NB4 (cell line): ENCODE measurements around the gene RPS26.
"Not testable (repeated sequence)": the region's sequence is repeated elsewhere in the genome, so short reads cannot be mapped to it uniquely, and the experiment has no call there.

ENCODE experiments used
- DNase-seq: peaks from one replicate; pipeline ENCODE4 v3.0.0; 2010; ENCODE audit warnings: low read depth
- H3K4me3 ChIP-seq: one replicate; pipeline ENCODE4 v1.5.1; 2011; ENCODE audit warnings: mild to moderate bottlenecking, low read depth, low read length, moderate library complexity
- MYC ChIP-seq: IDR thresholded peaks from 2 replicates; pipeline ENCODE4 v1.6.1; 2011; ENCODE audit warnings: low read depth, low read length
- POLR2A ChIP-seq: IDR thresholded peaks from 2 replicates; pipeline ENCODE4 v1.6.1; 2011; ENCODE audit warnings: mild to moderate bottlenecking; ENCODE audit not compliant: insufficient read length; ENCODE audit errors: extremely low read depth
- TF ChIP-seq, protein P1 (sequence below): IDR thresholded peaks from one replicate; pipeline ENCODE4 v1.5.1; 2012; ENCODE audit warnings: low read depth, low read length
- TF ChIP-seq, protein P2 (sequence below): IDR thresholded peaks from 2 replicates; pipeline ENCODE4 v1.6.1; 2011; ENCODE audit warnings: low read depth, low read length

Gene RPS26

DNA sequence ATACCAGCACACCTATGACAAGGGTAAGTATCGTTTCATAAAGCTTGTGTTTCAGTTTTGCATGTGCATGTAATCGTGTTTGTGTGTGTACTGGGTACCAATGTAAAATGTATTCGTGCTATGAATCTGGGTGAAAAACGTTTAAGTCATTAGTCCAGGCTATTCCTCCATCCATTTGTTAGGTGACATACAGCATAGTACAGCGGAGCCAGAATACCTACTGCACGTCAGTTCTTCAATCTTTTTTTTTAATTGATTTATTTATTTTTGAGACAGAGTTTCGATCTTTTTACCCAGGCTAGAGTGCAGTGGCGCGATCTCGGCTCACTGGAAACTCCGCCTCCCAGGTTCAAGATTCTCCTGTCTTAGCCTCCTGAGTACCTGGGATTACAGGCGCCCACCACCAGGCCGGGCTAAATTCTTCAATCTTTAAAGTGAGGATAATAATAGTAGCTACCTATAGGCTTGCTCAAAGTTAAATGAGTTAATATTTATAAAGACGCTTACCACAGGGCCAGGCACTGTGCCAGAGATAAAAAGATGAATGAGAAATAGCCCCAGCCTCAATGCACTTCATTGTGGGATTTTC lies 661 bp upstream of the RPS26 start:
- DNase-seq: no peak
- no peak for TF ChIP-seq POLR2A
- no peak for TF ChIP-seq MYC
- TF ChIP-seq, protein P1, sequence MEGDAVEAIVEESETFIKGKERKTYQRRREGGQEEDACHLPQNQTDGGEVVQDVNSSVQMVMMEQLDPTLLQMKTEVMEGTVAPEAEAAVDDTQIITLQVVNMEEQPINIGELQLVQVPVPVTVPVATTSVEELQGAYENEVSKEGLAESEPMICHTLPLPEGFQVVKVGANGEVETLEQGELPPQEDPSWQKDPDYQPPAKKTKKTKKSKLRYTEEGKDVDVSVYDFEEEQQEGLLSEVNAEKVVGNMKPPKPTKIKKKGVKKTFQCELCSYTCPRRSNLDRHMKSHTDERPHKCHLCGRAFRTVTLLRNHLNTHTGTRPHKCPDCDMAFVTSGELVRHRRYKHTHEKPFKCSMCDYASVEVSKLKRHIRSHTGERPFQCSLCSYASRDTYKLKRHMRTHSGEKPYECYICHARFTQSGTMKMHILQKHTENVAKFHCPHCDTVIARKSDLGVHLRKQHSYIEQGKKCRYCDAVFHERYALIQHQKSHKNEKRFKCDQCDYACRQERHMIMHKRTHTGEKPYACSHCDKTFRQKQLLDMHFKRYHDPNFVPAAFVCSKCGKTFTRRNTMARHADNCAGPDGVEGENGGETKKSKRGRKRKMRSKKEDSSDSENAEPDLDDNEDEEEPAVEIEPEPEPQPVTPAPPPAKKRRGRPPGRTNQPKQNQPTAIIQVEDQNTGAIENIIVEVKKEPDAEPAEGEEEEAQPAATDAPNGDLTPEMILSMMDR: no peak
- TF ChIP-seq, protein P2, sequence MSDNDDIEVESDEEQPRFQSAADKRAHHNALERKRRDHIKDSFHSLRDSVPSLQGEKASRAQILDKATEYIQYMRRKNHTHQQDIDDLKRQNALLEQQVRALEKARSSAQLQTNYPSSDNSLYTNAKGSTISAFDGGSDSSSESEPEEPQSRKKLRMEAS: no peak
- H3K4me3 ChIP-seq: peak overlapping the region; percentile 56

DNA sequence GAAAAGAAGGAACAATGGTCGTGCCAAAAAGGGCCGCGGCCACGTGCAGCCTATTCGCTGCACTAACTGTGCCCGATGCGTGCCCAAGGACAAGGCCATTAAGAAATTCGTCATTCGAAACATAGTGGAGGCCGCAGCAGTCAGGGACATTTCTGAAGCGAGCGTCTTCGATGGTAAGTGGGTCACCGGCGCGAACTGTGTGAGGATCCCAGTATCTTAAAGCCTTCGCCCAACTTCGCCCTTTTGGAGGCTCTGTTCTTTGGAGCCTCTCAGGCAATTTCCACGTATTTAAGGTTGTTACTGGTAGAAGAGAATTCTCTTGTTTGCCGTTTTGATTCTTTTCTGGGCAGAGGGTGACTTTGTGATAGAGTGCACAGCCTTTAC lies 704 bp downstream of the RPS26 start:
- not testable (repeated sequence) for DNase-seq
- peak overlapping the region; percentile 99 for H3K4me3 ChIP-seq

GRCh38 chr12:56042843-56043242 lies 1.1 kb downstream of the RPS26 start:
- TF ChIP-seq POLR2A (no peak), MYC (no peak)
- TF ChIP-seq, protein P2: no peak
- TF ChIP-seq, protein P1: no peak
- DNase-seq: no peak
- peak overlapping the region; percentile 99 for H3K4me3 ChIP-seq

- TF ChIP-seq, protein P2: no peak
- TF ChIP-seq MYC (no peak), POLR2A (no peak)
- TF ChIP-seq, protein P1: no peak
- no peak overlapping the region for H3K4me3 ChIP-seq
- peak; percentile 36 for DNase-seq
These were observed 4.5 kb downstream of the RPS26 start for GRCh38 chr12:56046027-56046780.

GRCh38 chr12:56053407-56053893 lies 11.7 kb downstream of the RPS26 start:
- DNase-seq: no peak
- TF ChIP-seq MYC (no peak), POLR2A (no peak)
- TF ChIP-seq, protein P1: no peak
- TF ChIP-seq, protein P2: no peak
- H3K4me3 ChIP-seq: no peak overlapping the region

- not testable (repeated sequence) for DNase-seq, H3K4me3 ChIP-seq
These were observed 18.2 kb downstream of the RPS26 start for GRCh38 chr12:56059964-56060363.

- TF ChIP-seq MYC (no peak), POLR2A (no peak)
- TF ChIP-seq, protein P1: no peak
- TF ChIP-seq, protein P2: no peak
- H3K4me3 ChIP-seq: no peak overlapping the region
- DNase-seq: no peak
These were observed 20.3 kb downstream of the RPS26 start for GRCh38 chr12:56061982-56062381.
